HUES6 (cell line): Measurements from ENCODE around the gene ANKRD18B.
"Not testable (repeated sequence)": the region's sequence is repeated elsewhere in the genome, so short reads cannot be mapped to it uniquely, and the experiment has no call there.

Experiments used
- H3K27ac ChIP-seq: 2 replicates; pipeline ENCODE4 v1.7.0; 2013; ENCODE audit warnings: low read depth, mild to moderate bottlenecking, low read length, inconsistent platforms
- H3K27me3 ChIP-seq: 2 replicates; pipeline ENCODE4 v1.6.1; 2013; ENCODE audit warnings: low read length; ENCODE audit not compliant: control insufficient read depth, insufficient read depth
- H3K36me3 ChIP-seq: 2 replicates; pipeline ENCODE4 v1.6.1; 2013; ENCODE audit warnings: low read length; ENCODE audit not compliant: control insufficient read depth, insufficient read depth
- H3K4me1 ChIP-seq: 2 replicates; pipeline ENCODE4 v1.6.1; 2013; ENCODE audit warnings: low read length; ENCODE audit not compliant: control insufficient read depth, insufficient read depth
- H3K4me3 ChIP-seq: 2 replicates; pipeline ENCODE4 v1.5.1; 2013; ENCODE audit warnings: low read depth, low read length
- H3K9ac ChIP-seq: one replicate; pipeline ENCODE4 v1.6.1; 2013; ENCODE audit warnings: mild to moderate bottlenecking, low read length
- H3K9me3 ChIP-seq: 2 replicates; pipeline ENCODE4 v1.6.1; 2013; ENCODE audit warnings: low read depth, low read length; ENCODE audit not compliant: control insufficient read depth, insufficient read depth

ANKRD18B gene

GRCh38 chr9:33533958-33534357 is 9.9 kb downstream of the ANKRD18B start:
- not testable (repeated sequence) for H3K4me1 ChIP-seq, H3K27ac ChIP-seq, H3K4me3 ChIP-seq, H3K36me3 ChIP-seq, H3K9ac ChIP-seq, H3K9me3 ChIP-seq, H3K27me3 ChIP-seq

- no peak overlapping the region for H3K27ac ChIP-seq
- no peak overlapping the region for H3K9ac ChIP-seq
- no peaks in the 10 kb centered on the region for H3K4me1 ChIP-seq
- no peaks in the 10 kb centered on the region for H3K27me3 ChIP-seq
- no peaks in the 10 kb centered on the region; the same call in 1 of the 2 replicates for H3K36me3 ChIP-seq
- no peak overlapping the region for H3K4me3 ChIP-seq
- H3K9me3 ChIP-seq = no peaks in the 10 kb centered on the region
These were observed 11.5 kb downstream of the ANKRD18B start for GRCh38 chr9:33535541-33535940.

- not testable (repeated sequence) for H3K36me3 ChIP-seq, H3K9me3 ChIP-seq, H3K4me1 ChIP-seq, H3K27me3 ChIP-seq, H3K9ac ChIP-seq, H3K4me3 ChIP-seq, H3K27ac ChIP-seq
These were observed 19.4 kb downstream of the ANKRD18B start for GRCh38 chr9:33543463-33543862.

GRCh38 chr9:33545715-33546114 is 21.7 kb downstream of the ANKRD18B start:
- H3K9ac ChIP-seq, H3K27me3 ChIP-seq, H3K4me3 ChIP-seq, H3K27ac ChIP-seq, H3K9me3 ChIP-seq, H3K4me1 ChIP-seq, H3K36me3 ChIP-seq: not testable (repeated sequence)

GRCh38 chr9:33548816-33549215 is 24.8 kb downstream of the ANKRD18B start:
- H3K4me3 ChIP-seq, H3K4me1 ChIP-seq, H3K27ac ChIP-seq, H3K36me3 ChIP-seq, H3K27me3 ChIP-seq, H3K9me3 ChIP-seq, H3K9ac ChIP-seq: not testable (repeated sequence)

- H3K36me3 ChIP-seq, H3K27ac ChIP-seq, H3K4me3 ChIP-seq, H3K27me3 ChIP-seq, H3K9me3 ChIP-seq, H3K9ac ChIP-seq, H3K4me1 ChIP-seq: not testable (repeated sequence)
These were observed 25.4 kb downstream of the ANKRD18B start for GRCh38 chr9:33549418-33549817.

GRCh38 chr9:33551183-33551582 is 27.1 kb downstream of the ANKRD18B start:
- H3K9me3 ChIP-seq, H3K9ac ChIP-seq, H3K27ac ChIP-seq, H3K27me3 ChIP-seq, H3K4me3 ChIP-seq, H3K36me3 ChIP-seq, H3K4me1 ChIP-seq: not testable (repeated sequence)

- not testable (repeated sequence) for H3K4me1 ChIP-seq, H3K4me3 ChIP-seq, H3K27me3 ChIP-seq, H3K27ac ChIP-seq, H3K9me3 ChIP-seq, H3K36me3 ChIP-seq, H3K9ac ChIP-seq
These were observed 28.3 kb downstream of the ANKRD18B start for GRCh38 chr9:33552315-33552725.

- H3K27ac ChIP-seq = 0 out of 2 replicates have a peak overlapping the region, but pooled peaks have one; percentile 71
- H3K9me3 ChIP-seq, H3K36me3 ChIP-seq, H3K4me1 ChIP-seq, H3K27me3 ChIP-seq, H3K9ac ChIP-seq, H3K4me3 ChIP-seq: not testable (repeated sequence)
These were observed 36.2 kb downstream of the ANKRD18B start for GRCh38 chr9:33560217-33560616.

- H3K36me3 ChIP-seq, H3K27ac ChIP-seq, H3K9ac ChIP-seq, H3K27me3 ChIP-seq, H3K4me1 ChIP-seq, H3K4me3 ChIP-seq, H3K9me3 ChIP-seq: not testable (repeated sequence)
These were observed 38.1 kb downstream of the ANKRD18B start for GRCh38 chr9:33562196-33562595.

GRCh38 chr9:33567776-33568175 is 43.7 kb downstream of the ANKRD18B start:
- H3K27me3 ChIP-seq = not testable (repeated sequence)

GRCh38 chr9:33577786-33578185 is 53.7 kb downstream of the ANKRD18B start:
- H3K4me1 ChIP-seq, H3K9me3 ChIP-seq, H3K9ac ChIP-seq, H3K27ac ChIP-seq, H3K4me3 ChIP-seq, H3K27me3 ChIP-seq, H3K36me3 ChIP-seq: not testable (repeated sequence)

More at GRCh38 chr9:33567776-33568175, 43.7 kb downstream of the ANKRD18B start:
- H3K9ac ChIP-seq, H3K9me3 ChIP-seq, H3K27ac ChIP-seq, H3K4me1 ChIP-seq, H3K4me3 ChIP-seq, H3K36me3 ChIP-seq: not testable (repeated sequence)
